Glutamatergic neuron (in vitro differentiated cells): ENCODE data around the gene DNAI1. TPM values are rescaled to one million over a fixed set of nuclear protein-coding genes. Genes with fewer than 3 reads are reported as not detected.

Source experiments
- DNase-seq: peaks from one replicate; pipeline ENCODE4 v3.0.0; 2022
- H3K27ac Mint-ChIP-seq: one replicate; pipeline ENCODE4 v1.8.0; 2020; ENCODE audit warnings: mild to moderate bottlenecking, mixed read lengths, inconsistent platforms; ENCODE audit not compliant: unreplicated experiment
- H3K27me3 Mint-ChIP-seq: one replicate; pipeline ENCODE4 v1.8.0; 2020; ENCODE audit warnings: mild to moderate bottlenecking, moderate library complexity, mixed read lengths, inconsistent platforms; ENCODE audit not compliant: unreplicated experiment
- H3K36me3 Mint-ChIP-seq: one replicate; pipeline ENCODE4 v1.8.0; 2020; ENCODE audit warnings: mild to moderate bottlenecking, mixed read lengths, inconsistent platforms; ENCODE audit not compliant: unreplicated experiment
- H3K4me1 Mint-ChIP-seq: one replicate; pipeline ENCODE4 v1.8.0; 2020; ENCODE audit warnings: mild to moderate bottlenecking, low read depth, mixed read lengths, inconsistent platforms; ENCODE audit not compliant: unreplicated experiment
- H3K4me3 Mint-ChIP-seq: one replicate; pipeline ENCODE4 v1.8.0; 2020; ENCODE audit warnings: mild to moderate bottlenecking, mixed read lengths, inconsistent platforms; ENCODE audit not compliant: unreplicated experiment
- H3K9me3 Mint-ChIP-seq: one replicate; pipeline ENCODE4 v1.8.0; 2020; ENCODE audit warnings: mild to moderate bottlenecking, moderate library complexity, mixed read lengths, inconsistent platforms; ENCODE audit not compliant: unreplicated experiment
- CTCF ChIP-seq: fragments of 200-600 bp; sonication (generic); IDR thresholded peaks from one replicate; pipeline ENCODE4 v1.5.0; 2021; ENCODE audit not compliant: partially characterized antibody, unreplicated experiment
- total RNA-seq: library from RNA; stranded (reverse); fragmentation: NEBNext Ultra II Directional; extraction: Animal tissue kit (Norgen Biotek cat#: 25700); gene quantifications from one replicate; pipeline ENCODE4 v1.2.1, GENCODE V29; 2021; ENCODE audit not compliant: unreplicated experiment

DNAI1 gene
- total RNA-seq, 1 donor from 2014 or later = 1.2 TPM

GRCh38 chr9:34456151-34456550, 2.5 kb upstream of the DNAI1 start:
- Mint-ChIP-seq H3K27ac (peak overlapping the region; percentile 99), H3K36me3 (peaks cover 12% of the 10 kb centered on the region), H3K4me1 (peaks cover 59% of the 10 kb centered on the region), H3K4me3 (peak overlapping the region; percentile 99), H3K27me3 (peaks cover 25% of the 10 kb centered on the region), H3K9me3 (peaks cover 24% of the 10 kb centered on the region)
- no peak for DNase-seq
- no peak for TF ChIP-seq CTCF

GRCh38 chr9:34456746-34457145, 1.9 kb upstream of the DNAI1 start:
- H3K27ac Mint-ChIP-seq = peak overlapping the region; percentile 99
- H3K4me1 Mint-ChIP-seq = peaks cover 53% of the 10 kb centered on the region
- H3K27me3 Mint-ChIP-seq = peaks cover 25% of the 10 kb centered on the region
- peak overlapping the region; percentile 99 for H3K4me3 Mint-ChIP-seq
- no peak for DNase-seq
- peaks cover 24% of the 10 kb centered on the region for H3K9me3 Mint-ChIP-seq
- H3K36me3 Mint-ChIP-seq = peaks cover 12% of the 10 kb centered on the region
- TF ChIP-seq CTCF = no peak

- Mint-ChIP-seq H3K27ac (peak overlapping the region; percentile 99), H3K27me3 (peaks cover 25% of the 10 kb centered on the region), H3K4me3 (peak overlapping the region; percentile 99), H3K9me3 (peaks cover 24% of the 10 kb centered on the region), H3K36me3 (peaks cover 9% of the 10 kb centered on the region), H3K4me1 (peaks cover 48% of the 10 kb centered on the region)
- TF ChIP-seq CTCF = no peak
- DNase-seq = peak; percentile 84
These were observed 1.2 kb upstream of the DNAI1 start for GRCh38 chr9:34457266-34458012.

GRCh38 chr9:34458959-34459340, 345 bp downstream of the DNAI1 start:
- TF ChIP-seq CTCF = no peak
- H3K9me3 Mint-ChIP-seq = peaks cover 24% of the 10 kb centered on the region
- H3K27ac Mint-ChIP-seq = peak overlapping the region; percentile 86
- peak overlapping the region; percentile 89 for H3K4me3 Mint-ChIP-seq
- peaks cover 23% of the 10 kb centered on the region for H3K27me3 Mint-ChIP-seq
- no peak for DNase-seq
- peaks cover 33% of the 10 kb centered on the region for H3K4me1 Mint-ChIP-seq
- H3K36me3 Mint-ChIP-seq = peaks cover 7% of the 10 kb centered on the region

- Mint-ChIP-seq H3K4me3 (peak overlapping the region; percentile 89), H3K27ac (peak overlapping the region; percentile 86), H3K27me3 (peaks cover 22% of the 10 kb centered on the region), H3K36me3 (peaks cover 7% of the 10 kb centered on the region), H3K9me3 (peaks cover 24% of the 10 kb centered on the region), H3K4me1 (peaks cover 32% of the 10 kb centered on the region)
- no peak for DNase-seq
- TF ChIP-seq CTCF = no peak
These were observed 751 bp downstream of the DNAI1 start for GRCh38 chr9:34459356-34459755.
